ENCODE measurements around the gene DAPL1.

DAPL1 gene

DNA sequence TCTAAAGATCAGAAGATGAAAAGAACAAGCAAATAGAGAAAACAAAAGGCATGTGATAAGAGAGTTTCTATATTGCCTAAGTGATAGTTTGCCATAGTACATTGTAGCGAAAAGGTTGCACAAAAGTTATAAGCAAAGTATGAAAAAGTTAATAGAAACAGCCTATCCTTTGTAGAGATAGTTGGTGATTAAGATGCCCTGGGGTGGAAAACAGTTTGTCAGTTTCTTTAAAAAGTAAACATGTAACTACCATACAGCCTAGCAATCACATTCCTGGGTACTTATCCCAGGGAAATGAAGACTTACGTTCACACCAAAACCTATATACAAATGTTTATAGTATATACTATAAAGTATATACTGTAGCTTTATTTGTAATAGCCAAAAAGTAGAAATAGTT lies 16.9 kb upstream of the DAPL1 start:
- DNase-seq: no peak

DNA sequence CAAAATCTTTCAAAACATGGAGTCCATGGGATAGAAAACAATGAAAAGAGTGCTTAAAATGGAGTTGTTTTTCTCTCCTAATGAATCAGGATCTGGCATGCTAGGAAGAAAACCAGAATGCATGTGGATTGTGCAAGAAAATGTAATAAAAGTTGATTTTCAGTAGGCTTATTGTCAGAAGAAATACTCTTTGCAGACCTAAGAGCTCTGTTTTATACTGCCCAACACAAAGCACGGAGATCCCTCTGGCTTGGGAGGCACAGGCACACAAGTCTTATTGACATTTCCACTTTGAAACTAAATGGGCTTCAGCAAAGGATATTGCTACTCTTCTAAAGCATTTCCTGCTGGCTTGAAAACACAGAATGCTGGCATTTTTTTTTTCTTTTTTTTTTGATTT lies 15.5 kb upstream of the DAPL1 start:
- no peak for DNase-seq

DNA sequence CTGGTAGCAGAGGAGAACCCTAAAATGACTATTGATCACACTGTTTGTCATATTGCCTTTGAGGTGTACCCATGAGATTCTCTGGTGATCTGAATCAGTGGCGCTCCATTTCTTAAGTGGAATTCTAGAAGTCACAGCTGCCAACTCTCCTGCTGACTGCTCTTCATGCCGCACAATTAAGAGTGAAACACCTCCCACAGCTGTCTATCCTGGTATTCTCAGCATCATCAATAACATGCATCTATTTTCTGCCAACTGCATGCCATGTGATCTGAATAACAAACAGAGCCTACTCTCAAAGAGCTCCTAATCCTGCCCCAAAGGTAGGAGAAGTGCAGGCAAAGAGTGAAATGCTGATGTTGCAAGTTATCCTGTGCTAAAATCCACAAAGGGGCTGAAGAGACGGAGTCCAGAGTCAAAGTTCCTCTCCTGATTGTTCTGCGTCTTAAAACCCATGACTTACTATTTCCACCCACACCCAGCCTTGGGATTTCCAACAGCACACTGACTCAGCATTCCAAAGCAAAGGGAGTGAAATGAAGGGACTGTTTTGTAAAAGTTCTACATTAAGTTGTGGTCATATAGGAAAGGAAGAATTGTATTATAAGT lies 13.7 kb upstream of the DAPL1 start:
- no peak for DNase-seq

DNA sequence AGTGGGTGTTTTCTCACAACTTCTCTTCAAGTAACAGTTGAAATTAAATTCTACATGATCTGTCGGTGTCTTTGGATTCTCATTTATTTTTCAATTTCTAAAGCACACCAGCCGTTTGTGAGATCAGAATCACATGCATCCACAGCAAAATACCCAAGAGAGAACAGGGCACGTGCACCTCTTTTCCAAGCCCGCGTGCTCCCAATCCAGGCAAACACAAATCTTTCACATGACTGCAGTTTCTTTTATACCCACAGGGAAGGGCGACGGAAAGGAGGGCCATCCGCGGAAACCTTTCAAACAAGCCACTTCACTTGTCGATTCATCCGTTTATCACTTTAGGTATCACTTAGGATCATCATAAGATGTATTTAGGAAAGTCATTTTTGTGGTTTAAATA lies 13.0 kb upstream of the DAPL1 start:
- DNase-seq: no peak

DNA sequence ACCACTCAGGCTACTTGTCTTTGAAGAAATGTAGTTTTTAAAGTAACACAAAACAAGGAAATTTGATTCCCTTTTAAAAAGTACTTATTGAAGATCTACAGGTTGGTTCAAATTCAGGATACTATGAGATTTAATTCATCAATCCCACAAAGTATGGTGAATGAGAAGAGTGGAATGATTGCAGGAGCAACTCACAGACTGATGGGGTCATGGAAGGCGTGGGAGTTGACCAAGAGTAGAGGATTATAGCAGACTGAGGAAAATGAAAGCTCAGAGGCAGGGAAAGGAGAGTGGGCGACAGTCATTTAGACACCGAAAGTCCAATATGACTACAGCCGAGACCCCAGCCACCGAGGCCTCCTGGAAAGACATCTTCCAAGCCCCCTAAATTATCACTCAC lies 12.5 kb upstream of the DAPL1 start:
- DNase-seq: no peak

DNA sequence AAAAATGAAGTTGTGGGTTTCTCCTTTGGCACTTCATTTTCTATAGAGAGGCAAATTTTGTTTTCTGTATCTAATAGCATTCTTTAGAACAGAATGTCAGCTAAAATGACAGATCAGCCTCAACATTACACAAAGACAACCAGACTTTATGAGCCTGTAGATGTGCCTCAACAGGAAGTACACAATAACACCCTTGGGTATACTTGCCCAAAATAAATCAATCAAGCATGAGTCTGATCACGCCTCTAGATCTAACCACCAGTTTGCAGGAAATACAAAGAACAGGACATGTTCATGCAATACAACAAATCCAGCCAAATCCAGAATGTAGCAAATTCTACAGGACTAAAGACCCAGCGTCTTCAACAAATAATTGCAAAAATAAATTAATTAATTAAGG lies 11.2 kb upstream of the DAPL1 start:
- DNase-seq: no peak

DNA sequence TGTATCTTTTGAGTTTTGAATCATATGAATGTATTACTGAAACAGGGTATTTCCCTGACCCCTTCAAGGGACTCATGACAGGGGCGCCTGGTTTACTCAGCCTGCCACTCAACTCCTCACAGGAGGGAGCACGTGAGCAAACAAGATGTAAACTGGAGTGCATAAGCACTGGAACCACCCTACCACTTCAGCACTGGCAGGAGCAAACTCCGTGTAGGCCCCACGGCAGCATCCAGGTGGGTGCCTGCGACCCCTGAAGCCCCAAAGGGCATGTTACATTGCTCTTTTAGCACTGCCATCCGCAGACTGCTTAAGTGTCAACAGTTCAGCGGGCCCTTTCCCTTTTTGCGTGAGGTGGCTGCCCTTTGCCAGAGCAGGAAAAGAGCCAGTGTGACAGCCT lies 8.2 kb upstream of the DAPL1 start:
- DNase-seq: no peak

DNA sequence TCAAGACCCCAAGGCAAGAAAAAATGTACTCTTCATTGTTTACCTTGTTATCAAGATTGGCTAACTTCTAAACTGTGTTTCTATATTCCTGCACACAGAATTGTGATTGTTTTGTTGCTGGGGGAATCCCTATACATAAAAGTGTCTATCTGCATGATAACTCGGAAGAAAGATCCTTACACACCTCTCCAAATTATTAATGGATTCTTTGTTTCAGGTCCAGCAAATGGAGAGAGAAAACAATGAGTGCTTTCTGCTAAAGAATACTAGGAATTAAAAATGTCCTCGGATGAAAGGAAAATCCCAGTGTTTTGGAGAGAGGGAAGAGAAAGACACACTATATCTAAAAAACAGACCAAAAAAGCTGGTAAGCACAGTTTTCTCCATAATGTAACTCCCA lies 6.2 kb upstream of the DAPL1 start:
- no peak for DNase-seq

DNA sequence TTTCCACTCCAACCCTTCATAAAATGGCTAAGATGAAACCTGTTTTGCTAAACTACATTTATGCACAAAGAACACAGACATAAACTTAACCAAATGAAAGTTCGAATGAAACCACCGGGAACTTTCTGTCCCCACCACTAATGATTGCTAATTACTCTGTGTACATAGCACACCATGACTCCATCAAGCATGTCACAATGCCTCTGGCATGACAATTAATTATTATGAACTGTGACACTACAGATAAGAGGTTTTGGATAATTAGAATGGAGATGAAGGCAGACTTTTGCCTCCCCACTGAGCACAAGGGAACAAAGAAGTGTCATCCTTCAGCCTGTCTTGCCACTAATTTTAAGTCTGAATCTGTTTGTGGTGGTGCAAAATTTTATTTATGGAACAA lies 1.5 kb downstream of the DAPL1 start:
- DNase-seq: no peak

DNA sequence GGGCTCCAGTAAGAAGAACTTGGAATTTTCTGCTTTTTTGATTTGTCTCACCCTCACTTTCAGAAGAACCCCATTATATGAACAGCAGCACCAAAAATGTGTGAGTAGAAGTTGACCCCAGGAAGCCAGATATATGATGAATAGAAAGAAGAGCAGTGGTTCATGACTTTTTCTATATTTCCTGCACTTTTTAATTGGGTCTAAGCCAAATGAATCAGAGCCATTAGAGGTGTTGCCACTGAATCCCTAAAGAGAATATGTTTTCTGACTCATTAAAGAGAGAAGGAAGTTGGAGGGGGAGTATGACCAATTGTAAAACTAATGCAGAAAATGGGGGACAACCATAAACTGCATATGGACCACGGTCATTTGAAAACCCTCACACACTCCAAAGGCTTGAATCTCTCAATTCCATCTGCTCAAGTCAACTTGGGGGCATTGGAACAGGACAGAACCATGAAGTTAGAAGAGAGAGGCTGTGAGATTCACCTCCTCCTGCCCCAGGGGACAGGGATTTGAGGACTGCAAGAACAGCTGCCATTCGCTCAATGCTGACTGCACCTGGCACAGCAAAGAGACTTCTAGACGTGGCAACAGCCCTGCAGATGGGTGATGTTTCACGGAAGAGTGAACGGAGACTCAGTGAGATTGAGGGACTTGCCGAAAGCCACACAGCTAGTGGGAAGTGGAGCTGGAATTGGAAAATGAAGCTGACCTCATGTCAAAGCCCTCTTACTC lies 3.0 kb downstream of the DAPL1 start:
- no peak for DNase-seq

DNA sequence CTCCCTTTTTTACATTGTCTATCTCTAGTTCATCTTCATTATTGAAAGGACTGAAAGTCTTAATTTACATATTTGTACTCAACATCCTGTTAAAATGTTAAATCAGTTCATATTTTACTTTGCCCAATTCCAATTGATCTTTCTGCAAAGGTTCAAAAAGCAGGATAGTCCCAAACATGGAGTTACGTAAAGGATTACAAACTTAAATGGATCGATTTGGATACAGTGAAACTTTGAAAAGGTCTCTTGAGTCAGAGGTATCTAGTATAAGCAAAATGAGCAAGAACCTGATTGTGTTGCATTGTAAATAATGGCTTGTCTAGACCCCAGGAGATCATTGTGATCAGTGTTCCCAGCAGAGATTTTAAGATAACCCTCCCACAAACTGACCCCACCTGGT lies 4.1 kb downstream of the DAPL1 start:
- no peak for DNase-seq

DNA sequence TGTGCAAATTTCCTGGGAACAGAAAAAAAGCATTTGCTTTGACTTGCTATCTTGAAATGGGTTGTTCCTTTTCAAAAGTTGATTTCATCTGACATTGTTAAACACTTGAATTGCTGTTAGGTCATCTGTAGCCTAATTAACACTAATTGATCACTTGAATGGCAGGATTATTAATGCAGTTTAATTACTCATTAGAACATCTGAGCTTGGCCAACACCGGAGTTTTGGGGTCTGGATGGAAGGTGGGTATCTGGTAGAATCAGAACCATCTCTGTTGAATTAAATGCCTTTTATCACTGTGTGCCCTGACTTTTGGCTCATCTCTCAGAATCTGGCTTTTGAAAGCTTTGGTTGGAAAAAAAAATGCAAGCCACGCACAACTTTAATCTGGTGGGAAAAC lies 8.4 kb downstream of the DAPL1 start:
- DNase-seq: no peak

DNA sequence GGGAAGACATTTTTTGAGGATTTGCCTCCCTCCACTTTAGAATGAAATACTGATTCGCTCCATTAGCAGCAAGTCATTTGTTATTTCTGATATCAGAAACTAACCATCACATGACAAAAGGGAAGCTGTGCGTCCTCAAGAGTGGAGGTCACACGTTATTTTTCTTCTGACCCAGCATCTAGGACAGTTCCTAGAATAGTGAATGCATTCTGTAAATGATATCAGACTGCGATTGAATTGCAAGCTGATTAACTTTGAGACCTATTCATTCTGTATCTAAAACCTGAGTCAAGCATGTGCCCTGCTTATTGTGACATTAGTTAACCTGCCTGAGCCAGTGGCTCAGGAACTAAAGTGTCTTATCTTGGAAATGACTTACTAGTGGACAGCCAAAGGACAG lies 10.1 kb downstream of the DAPL1 start:
- DNase-seq: no peak

DNA sequence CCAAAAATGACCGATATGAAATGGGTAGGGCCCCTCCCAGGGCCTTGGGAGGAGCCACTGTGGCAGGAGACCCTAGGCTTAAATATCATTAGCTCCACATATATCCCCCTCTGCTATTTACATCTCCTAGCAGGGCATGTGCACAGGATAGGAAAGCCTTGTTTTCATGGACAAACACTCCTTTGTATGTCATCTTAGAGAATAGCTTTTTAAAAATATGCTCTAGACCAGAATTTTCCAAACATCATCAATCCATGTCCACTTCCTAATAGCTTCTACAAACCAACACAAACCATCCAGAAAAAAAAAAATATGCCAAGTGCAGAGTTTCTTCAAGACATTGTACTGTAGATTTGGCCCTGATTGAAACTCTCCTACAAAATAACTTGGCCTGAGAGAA lies 10.8 kb downstream of the DAPL1 start:
- no peak for DNase-seq

DNA sequence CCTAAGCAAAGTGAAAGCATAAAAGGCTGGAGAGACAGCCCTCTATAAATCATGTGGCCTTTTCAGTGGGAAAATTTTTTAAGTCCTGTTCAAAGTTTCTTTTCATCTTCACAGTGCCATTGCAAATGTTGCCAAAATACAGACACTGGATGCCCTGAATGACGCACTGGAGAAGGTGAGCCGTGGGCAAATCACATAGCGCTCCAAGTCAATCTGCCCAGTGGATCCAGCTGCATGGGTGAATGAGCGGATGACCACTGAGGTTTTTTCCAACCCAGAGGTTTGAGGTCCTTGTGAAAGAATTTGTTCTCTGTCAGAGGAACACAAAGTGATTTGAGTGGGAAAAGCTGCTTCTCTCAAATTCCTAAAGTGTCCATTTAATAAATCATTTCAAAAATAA lies 11.8 kb downstream of the DAPL1 start:
- DNase-seq: no peak

DNA sequence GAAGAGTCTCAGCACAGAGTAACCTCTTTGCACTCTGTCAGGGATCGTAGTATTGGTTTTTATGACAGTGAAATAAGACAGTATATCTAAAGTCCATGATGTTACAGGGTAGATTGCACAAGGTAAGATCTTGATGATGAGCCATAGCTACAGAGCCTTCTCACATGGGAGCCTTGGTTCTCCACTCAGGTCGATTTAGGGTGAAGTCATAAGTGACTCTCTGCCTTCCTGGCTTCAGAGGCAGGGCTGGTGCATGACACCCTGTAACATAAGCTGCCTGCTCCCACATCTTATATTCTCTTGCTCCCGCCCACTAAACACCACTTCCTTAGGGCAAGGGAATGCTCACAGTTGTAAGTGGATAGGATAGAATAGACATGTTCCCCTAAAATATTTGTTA lies 13.3 kb downstream of the DAPL1 start:
- DNase-seq: no peak

DNA sequence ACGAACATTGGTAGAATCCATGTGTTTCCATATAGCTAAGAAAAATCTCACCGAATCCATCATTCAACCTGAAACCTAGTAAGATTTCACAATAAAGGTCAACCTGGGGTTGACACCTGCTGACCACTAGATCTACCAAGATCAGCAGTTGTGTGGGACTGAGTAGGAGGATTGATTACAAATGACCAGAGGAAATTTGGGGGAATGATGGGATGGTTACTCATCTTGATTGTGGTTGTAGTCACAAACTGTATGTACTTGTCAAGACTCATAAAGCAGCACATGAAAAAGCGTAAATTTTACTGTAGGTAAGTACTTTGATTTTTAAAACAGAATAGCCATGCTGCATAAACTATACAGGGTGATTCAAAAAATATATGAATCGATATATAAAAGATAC lies 14.7 kb downstream of the DAPL1 start:
- DNase-seq: no peak

DNA sequence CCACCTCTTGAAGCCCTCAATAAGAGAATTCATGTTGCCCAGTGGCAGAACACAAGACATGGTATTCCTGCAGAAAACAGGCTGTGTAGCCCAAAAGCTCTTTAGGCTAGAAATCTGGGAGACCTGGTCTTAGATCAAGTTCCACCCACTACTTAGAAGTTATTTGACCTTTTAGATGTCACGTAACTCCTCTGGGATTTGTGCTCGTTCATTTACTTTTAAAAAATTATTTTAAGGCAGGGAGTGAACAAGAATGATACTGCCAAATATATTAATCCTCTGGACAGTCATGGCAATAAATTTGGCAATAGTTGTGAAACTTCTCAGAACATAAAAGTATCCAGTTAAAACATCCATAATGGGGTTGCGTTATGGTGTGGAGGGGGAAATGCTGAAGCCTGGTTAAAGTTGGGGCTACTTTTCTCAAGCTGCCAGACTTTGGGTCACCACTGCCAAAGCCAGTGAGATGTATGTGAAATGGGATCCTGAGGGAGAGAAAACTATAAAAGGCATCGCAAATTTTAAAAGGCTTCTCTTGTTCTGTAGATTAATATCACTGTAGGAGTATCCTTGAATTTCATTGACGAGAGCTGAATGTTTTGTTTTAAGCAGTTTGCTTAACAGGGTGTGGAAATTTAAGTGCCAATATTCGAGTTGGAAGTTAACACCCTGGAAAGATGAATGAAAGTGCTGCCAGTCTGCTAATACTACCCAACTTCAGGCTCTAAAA lies 15.8 kb downstream of the DAPL1 start:
- DNase-seq: no peak

DNA sequence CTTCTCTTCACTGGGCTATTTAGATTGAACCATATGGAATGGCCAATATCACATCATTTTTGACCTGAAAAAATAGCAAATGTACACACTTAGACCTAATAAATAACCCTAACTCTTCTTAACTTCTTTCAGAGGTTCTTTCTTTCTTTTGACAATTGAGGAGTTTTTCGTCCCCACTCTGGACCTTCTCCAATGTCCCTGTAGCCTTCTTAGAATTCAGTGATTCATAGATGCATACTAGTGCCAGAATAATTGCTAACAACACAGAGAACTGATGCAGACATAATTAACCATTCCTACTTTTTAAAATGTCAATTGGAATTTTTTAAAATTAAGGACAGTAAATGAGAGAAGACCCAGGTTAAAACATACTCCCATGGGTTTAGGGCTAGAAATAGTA lies 20.0 kb downstream of the DAPL1 start:
- no peak for DNase-seq

DNA sequence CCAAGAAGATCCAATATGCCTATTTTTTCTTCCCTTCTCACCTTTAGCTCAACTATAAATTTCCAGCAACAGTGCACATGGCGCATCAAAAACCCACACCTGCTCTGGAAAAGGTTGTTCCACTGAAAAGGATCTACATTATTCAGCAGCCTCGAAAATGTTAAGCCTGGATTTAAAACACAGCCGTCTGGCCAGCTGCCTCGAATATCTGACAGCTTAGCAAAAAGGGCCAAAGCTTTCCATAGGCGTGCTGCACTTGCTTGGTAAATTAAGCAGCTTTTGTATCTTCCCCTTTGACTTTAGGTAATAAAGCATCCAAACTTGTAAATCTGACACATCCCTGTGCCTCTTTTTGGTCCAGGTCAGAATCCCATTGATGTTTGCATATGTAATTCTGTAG lies 20.5 kb downstream of the DAPL1 start:
- DNase-seq: no peak

DNA sequence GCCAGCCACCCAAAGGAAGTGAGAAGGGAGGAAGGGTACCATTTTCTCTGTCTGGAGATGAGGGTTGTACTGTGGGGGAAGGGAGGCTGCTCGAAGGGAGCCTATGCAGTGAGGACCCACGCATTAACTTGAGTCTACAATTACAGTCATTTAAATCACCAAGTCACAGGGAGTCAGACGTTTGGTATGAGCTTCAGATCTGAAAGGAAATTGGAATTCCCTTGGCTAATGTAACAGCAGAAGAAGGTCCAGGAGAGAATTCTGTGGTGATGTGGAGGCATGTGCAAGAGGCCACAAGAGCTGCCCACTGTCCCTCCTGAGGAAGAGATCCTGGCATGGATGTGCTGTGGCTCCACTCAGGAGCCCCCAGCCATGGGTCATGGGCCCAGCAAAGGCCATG lies 22.5 kb downstream of the DAPL1 start:
- DNase-seq: no peak

DNA sequence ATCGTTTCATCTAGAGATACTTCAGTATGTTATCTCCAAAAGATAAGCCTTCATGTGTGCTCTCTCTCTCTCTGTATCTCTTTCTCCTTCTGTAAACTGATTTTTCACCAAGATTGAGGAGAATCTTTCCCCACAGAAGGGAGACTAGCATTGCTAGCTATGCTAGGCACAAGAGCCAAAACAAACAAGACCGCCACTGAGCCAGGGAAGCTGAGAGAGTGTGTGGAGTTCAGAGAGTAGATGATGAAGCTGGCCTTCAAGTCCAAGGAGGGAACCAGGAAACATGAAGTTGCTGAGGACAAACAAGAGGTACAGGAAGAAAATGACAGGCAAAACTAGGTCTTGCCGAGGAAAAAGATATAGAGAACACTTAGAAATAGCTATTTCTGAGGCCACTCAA lies 23.4 kb downstream of the DAPL1 start:
- DNase-seq: no peak

DNA sequence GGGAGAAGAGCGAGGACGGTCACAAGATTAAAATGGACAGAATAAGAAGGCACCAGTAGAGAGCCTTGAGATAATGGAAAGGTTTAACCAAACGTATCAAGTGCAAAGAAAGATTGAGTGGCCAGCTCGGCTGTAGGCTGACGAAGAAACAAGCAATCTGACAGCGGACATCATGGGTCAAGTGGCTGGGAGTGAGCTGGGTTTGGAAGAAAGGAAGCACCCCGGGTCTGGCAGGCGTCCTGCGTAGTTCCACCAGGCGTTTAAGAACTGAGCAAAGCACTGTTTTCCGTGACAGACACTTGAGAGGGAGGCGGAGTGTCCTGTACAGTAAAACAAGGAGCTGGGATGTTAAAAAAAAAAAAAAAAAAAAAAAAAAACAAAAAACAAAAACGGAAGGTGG lies 27.1 kb downstream of the DAPL1 start:
- DNase-seq: no peak

DNA sequence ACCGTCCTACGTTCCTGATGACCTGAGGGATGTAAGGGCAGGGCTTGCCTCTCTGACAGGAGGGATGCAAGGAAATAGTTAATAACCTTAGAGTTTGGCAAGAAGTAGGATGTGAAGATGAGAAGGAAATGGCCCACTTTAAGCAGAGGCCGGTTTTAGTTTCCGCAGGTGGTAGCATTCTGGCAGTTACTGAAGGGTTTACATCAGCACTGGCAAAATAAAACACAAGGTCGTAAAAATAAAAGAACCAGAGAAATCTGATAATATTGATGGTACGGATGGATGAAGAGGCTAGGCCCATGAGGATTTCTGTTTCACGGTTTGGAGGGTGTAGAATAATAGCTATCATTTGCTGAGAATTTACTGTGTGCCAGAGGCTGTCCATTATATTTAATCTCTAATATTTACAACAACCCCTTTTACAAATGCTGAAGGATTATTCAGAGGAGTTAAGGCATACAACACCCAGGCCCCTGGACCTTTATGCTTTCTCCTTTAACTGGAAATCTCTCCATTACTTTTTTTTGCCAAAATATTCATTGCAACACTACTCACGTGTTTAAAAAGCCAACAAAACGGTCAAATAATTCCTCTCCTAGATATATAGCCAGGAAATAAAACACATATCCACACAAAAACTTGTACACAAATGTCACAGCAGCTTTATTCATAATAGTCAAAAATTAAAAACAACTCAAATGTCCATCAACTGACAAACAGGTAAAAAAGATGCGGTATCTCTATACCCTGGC lies 28.5 kb downstream of the DAPL1 start:
- no peak for DNase-seq
